ENCODE results near the gene VPREB3.
A peak's percentile ranks its signal among the peaks of the same experiment; 100 is the strongest.
"Not testable (repeated sequence)": the region's sequence is repeated elsewhere in the genome, so short reads cannot be mapped to it uniquely, and the experiment has no call there.

The VPREB3 gene

GRCh38 chr22:23737696-23738095 lies 16.5 kb downstream of the VPREB3 start:
- Histone ChIP-seq H3K27ac (no peak overlapping the region), H3K4me3 (no peak overlapping the region)
- TF ChIP-seq CTCF (IDR thresholded peaks at IDR 0.05), result no peak
- DNase-seq (ENCODE audit: low spot score), result no peak

- H3K27ac ChIP-seq; DNase-seq (ENCODE audit: low spot score); H3K4me3 ChIP-seq: not testable (repeated sequence)
Observed at GRCh38 chr22:23728108-23728507, 26.1 kb downstream of the VPREB3 start.

GRCh38 chr22:23722724-23723123 lies 31.5 kb downstream of the VPREB3 start:
- DNase-seq (ENCODE audit: low spot score), result no peak
- no peak for TF ChIP-seq CTCF (IDR thresholded peaks at IDR 0.05)
- no peak overlapping the region for H3K4me3 ChIP-seq
- H3K27ac ChIP-seq, result no peak overlapping the region

- Histone ChIP-seq H3K27ac (no peak overlapping the region), H3K4me3 (no peak overlapping the region)
- TF ChIP-seq CTCF (IDR thresholded peaks at IDR 0.05), result no peak
- DNase-seq (ENCODE audit: low spot score), result no peak
Observed at GRCh38 chr22:23722160-23722559, 32.1 kb downstream of the VPREB3 start.

- no peak overlapping the region for H3K27ac ChIP-seq
- no peak for TF ChIP-seq CTCF (IDR thresholded peaks at IDR 0.05)
- H3K4me3 ChIP-seq, result no peak overlapping the region
- DNase-seq (ENCODE audit: low spot score), result no peak
Observed at GRCh38 chr22:23720855-23721254, 33.4 kb downstream of the VPREB3 start.

- DNase-seq (ENCODE audit: low spot score), result no peak
- H3K4me3 ChIP-seq, result no peak overlapping the region
- no peak for TF ChIP-seq CTCF (IDR thresholded peaks at IDR 0.05)
- H3K27ac ChIP-seq, result no peak overlapping the region
Observed at GRCh38 chr22:23718371-23719165, 35.7 kb downstream of the VPREB3 start.

- TF ChIP-seq CTCF (IDR thresholded peaks at IDR 0.05), result no peak
- Histone ChIP-seq H3K27ac (peak overlapping the region; percentile 16 to 64), H3K4me3 (peak overlapping the region; percentile 79)
- DNase-seq (ENCODE audit: low spot score), result peak; percentile 89
Observed at GRCh38 chr22:23716811-23717801, 37.1 kb downstream of the VPREB3 start.

Data from coronary artery (tissue), 2 donors.